ENCODE measurements around the gene TARS1.

DNA sequence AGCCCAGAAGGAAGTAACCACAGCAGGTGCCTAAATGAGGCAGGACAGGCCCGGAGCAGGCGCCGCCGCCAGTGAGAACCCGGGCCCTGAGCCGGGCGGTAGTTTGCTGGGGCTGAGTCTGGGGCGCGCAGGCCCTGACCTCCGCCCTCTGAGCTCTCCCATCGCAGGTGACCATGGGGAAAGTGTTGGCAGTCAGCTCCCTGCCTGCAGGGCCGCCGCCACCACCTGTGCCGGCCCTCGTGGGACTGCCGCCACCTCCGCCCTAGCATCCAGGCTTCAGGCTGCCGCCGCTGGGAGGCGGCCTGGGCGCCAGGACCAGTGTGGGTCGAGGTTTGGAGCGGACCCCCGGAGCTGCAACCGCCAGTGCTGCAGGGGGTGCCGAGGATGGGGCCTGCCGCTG lies 61.1 kb downstream of the TARS1 start:
- TF ChIP-seq CTCF (IDR thresholded peaks at IDR 0.05 in 8 of 11, conservative IDR thresholded peaks at IDR 0.05 in 3 of 11) (no peak), POLR2A (IDR thresholded peaks at IDR 0.05) (no peak), POLR2AphosphoS5 (IDR thresholded peaks at IDR 0.05) (no peak)
